OCI-LY3 (cell line): Measurements from ENCODE around the gene ARHGEF4.

Source experiments
- H2AFZ ChIP-seq: fragments of 200-600, 300-600 bp; shearing (Covaris generic); 2 replicates; pipeline ENCODE4 v1.6.0; 2014; ENCODE audit warnings: antibody characterized with exemption, low read depth, low read length
- H3K27ac ChIP-seq: fragments of 200-600, 300-600 bp; sonication (generic); 2 replicates; pipeline ENCODE4 v1.5.1; 2014; ENCODE audit warnings: mild to moderate bottlenecking, low read length, moderate library complexity, mixed read lengths
- H3K27me3 ChIP-seq: fragments of 200-600, 300-600 bp; sonication (generic); 2 replicates; pipeline ENCODE4 v1.6.1; 2014; ENCODE audit warnings: low read depth, low read length, mixed read lengths
- H3K36me3 ChIP-seq: fragments of 200-600, 300-600 bp; sonication (generic); replicated peaks from 2 replicates; pipeline ENCODE3; 2014; ENCODE audit warnings: low read depth, low read length, mixed read lengths
- H3K4me1 ChIP-seq: fragments of 300-600, 200-600 bp; sonication (generic); 2 replicates; pipeline ENCODE4 v1.6.1; 2014; ENCODE audit warnings: low read length, mixed read lengths
- H3K4me2 ChIP-seq: fragments of 200-600, 300-600 bp; sonication (generic); 2 replicates; pipeline ENCODE4 v1.6.1; 2014; ENCODE audit warnings: low read length, mixed read lengths
- H3K4me3 ChIP-seq: fragments of 300-600, 200-600 bp; sonication (generic); 2 replicates; pipeline ENCODE4 v1.5.1; 2014; ENCODE audit warnings: antibody characterized with exemption, mild to moderate bottlenecking, low read length, moderate library complexity
- H3K79me2 ChIP-seq: fragments of 300-600, 200-600 bp; shearing (Covaris generic); 2 replicates; pipeline ENCODE4 v1.6.1; 2014; ENCODE audit warnings: mild to moderate bottlenecking, low read length, mixed read lengths
- H3K9ac ChIP-seq: fragments of 300-600, 200-600 bp; shearing (Covaris generic); 2 replicates; pipeline ENCODE4 v1.6.0; 2014; ENCODE audit warnings: mild to moderate bottlenecking, low read length, moderate library complexity
- H3K9me3 ChIP-seq: fragments of 200-600, 300-600 bp; shearing (Covaris generic); 2 replicates; pipeline ENCODE4 v1.6.1; 2014; ENCODE audit warnings: low read length, mixed read lengths; ENCODE audit not compliant: insufficient read depth
- H4K20me1 ChIP-seq: fragments of 200-600, 300-600 bp; sonication (generic); 2 replicates; pipeline ENCODE4 v1.6.1; 2016; ENCODE audit warnings: low read length, mixed read lengths; ENCODE audit not compliant: insufficient read depth
- EZH2phosphoT487 ChIP-seq: fragments of 200-600 bp; shearing (Covaris generic); IDR thresholded peaks from 2 replicates; pipeline ENCODE4 v1.6.1; 2018; ENCODE audit warnings: antibody characterized with exemption, mixed run types, low read depth
- TF ChIP-seq, protein P1 (sequence below): fragments of 200-600, 300-600 bp; sonication (generic); IDR thresholded peaks from 2 replicates; pipeline ENCODE4 v1.5.1; 2014; ENCODE audit warnings: antibody characterized with exemption, low read length, low read depth

Gene ARHGEF4

GRCh38 chr2:130835766-130836015, 1.0 kb upstream of the ARHGEF4 start:
- Histone ChIP-seq H3K36me3 (no peaks in the 10 kb centered on the region), H3K9ac (no peak overlapping the region), H3K4me2 (no peak overlapping the region), H3K79me2 (no peaks in the 10 kb centered on the region), H3K4me3 (no peak overlapping the region), H3K9me3 (no peaks in the 10 kb centered on the region), H3K27me3 (no peaks in the 10 kb centered on the region), H3K27ac (no peak overlapping the region), H3K4me1 (no peaks in the 10 kb centered on the region), H4K20me1 (no peaks in the 10 kb centered on the region), H2AFZ (no peak overlapping the region)
- no peak for TF ChIP-seq EZH2phosphoT487
- TF ChIP-seq, protein P1, sequence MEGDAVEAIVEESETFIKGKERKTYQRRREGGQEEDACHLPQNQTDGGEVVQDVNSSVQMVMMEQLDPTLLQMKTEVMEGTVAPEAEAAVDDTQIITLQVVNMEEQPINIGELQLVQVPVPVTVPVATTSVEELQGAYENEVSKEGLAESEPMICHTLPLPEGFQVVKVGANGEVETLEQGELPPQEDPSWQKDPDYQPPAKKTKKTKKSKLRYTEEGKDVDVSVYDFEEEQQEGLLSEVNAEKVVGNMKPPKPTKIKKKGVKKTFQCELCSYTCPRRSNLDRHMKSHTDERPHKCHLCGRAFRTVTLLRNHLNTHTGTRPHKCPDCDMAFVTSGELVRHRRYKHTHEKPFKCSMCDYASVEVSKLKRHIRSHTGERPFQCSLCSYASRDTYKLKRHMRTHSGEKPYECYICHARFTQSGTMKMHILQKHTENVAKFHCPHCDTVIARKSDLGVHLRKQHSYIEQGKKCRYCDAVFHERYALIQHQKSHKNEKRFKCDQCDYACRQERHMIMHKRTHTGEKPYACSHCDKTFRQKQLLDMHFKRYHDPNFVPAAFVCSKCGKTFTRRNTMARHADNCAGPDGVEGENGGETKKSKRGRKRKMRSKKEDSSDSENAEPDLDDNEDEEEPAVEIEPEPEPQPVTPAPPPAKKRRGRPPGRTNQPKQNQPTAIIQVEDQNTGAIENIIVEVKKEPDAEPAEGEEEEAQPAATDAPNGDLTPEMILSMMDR: no peak

GRCh38 chr2:130837175-130837810, 579 bp downstream of the ARHGEF4 start:
- no peak overlapping the region for H3K4me3 ChIP-seq
- no peak overlapping the region for H3K27ac ChIP-seq
- no peaks in the 10 kb centered on the region for H3K79me2 ChIP-seq
- TF ChIP-seq, protein P1: no peak
- TF ChIP-seq EZH2phosphoT487: no peak
- H3K4me1 ChIP-seq: no peaks in the 10 kb centered on the region
- H3K4me2 ChIP-seq: no peak overlapping the region
- H3K27me3 ChIP-seq: no peaks in the 10 kb centered on the region
- H3K36me3 ChIP-seq: no peaks in the 10 kb centered on the region
- no peaks in the 10 kb centered on the region for H4K20me1 ChIP-seq
- H3K9me3 ChIP-seq: no peaks in the 10 kb centered on the region
- H3K9ac ChIP-seq: no peak overlapping the region
- H2AFZ ChIP-seq: no peak overlapping the region

DNA sequence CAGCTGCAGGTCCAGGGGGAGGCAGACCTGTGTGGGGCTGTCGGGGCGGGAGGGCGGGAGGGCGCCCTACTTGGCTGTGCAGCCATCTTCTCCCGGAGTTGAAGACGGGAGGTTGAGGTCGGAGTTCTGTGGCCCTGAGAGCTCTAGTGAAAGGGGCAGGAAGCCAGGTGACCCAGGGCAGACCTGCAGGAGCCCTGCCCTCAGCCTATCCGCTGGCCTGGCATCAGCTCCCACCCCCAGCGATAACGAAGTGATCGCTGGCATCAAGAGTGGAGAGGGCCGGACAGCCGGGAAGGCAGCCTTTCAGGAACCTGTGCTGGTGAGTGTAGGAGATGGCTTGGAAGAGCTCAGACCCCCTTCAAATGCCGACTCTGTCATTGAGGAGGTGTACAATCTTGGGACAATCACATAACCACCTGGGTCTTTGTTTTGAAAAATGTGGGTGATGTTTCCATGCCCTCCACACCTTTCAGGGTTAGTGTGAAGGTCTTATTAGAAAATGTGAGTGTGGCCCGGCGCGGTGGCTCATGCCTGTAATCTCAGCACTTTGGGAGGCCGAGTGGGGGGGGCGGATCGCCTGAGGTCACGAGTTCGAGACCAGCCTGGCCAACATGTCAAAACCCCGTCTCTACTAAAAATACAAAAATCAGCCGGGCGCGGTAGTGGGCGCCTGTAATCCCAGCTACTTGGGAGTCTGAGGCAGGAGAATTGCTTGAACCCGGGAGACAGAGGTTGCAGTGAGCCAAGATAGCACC, 1.3 kb downstream of the ARHGEF4 start:
- Histone ChIP-seq H3K4me2 (no peak overlapping the region), H3K9me3 (no peaks in the 10 kb centered on the region), H3K36me3 (no peaks in the 10 kb centered on the region), H4K20me1 (no peaks in the 10 kb centered on the region), H3K9ac (no peak overlapping the region), H3K4me3 (no peak overlapping the region), H3K27ac (no peak overlapping the region), H3K27me3 (no peaks in the 10 kb centered on the region), H2AFZ (no peak overlapping the region), H3K4me1 (no peaks in the 10 kb centered on the region), H3K79me2 (no peaks in the 10 kb centered on the region)
- TF ChIP-seq EZH2phosphoT487: no peak
- TF ChIP-seq, protein P1: no peak

DNA sequence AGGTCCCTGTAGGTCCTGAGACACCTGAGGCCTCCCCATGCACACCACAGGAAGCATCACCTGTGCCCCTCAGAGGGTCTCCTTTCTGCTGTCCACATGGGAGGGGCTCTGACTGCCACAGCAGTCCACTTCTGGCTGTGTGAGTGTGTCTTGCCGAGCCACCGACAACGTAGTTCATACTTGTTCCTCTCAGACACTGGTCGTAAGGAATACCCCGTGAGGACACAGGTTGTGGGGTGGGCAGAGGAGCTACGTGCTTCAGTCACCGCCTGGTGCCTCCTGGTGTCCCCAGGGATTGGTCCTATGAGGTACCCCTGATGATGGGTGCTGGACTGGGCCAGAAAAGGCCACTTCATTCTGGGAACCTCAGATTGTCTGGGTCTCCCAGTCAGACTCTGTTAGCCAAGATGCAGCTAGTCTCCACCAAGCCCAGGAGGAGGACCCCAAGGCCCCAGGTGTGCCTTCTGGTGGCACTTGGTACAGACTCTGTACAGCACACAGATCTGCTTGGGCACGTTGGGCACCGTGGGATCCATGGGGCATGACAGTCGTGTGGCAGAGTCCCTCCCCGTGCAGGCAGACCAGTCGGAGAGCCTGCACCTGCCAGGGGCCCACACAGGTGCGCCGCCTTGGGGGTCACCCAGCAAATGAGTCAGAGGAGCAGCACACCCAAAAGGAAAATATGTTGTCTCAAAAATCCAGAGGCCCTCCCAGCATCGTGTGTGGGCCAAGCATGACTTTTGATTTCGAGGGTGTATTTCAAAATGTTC, 2.5 kb downstream of the ARHGEF4 start:
- Histone ChIP-seq H3K36me3 (no peaks in the 10 kb centered on the region), H3K4me1 (no peaks in the 10 kb centered on the region), H3K79me2 (no peaks in the 10 kb centered on the region), H2AFZ (no peak overlapping the region), H3K4me3 (no peak overlapping the region), H3K9me3 (no peaks in the 10 kb centered on the region), H4K20me1 (no peaks in the 10 kb centered on the region), H3K27ac (no peak overlapping the region), H3K9ac (no peak overlapping the region), H3K4me2 (no peak overlapping the region), H3K27me3 (no peaks in the 10 kb centered on the region)
- TF ChIP-seq, protein P1: no peak
- no peak for TF ChIP-seq EZH2phosphoT487
